SHP77 treated with DMSO at 0.1 percent for 48 hours (cell line): ENCODE data around the gene AP1G2.

Source experiments
- DNase-seq: peaks from one replicate; lab custom pipeline; 2025; lab: John Stamatoyannopoulos, UW

Gene AP1G2

GRCh38 chr14:23513818-23514643, 53.6 kb downstream of the AP1G2 start:
- no peak for DNase-seq

- peak; percentile 33 for DNase-seq
Observed at GRCh38 chr14:23513005-23513817, 54.4 kb downstream of the AP1G2 start.

DNA sequence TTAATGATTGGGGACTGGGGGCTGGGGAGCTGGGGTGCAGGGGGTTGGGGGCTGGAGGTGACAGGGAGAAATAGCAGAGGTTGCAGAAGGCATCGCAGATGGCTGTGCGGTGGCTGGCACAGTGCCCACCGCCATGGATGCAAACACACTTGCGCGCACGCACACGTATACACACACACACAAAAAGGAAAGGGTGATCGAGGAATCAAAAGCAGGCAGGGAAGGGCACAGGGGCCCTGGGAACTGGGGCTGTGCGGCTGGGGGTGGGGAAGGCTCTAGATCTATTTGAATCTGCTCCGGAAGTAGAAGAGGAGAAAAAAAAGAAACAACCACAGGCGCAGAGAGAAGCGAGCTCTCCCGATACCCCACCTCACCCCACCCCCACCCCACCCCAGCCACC, 55.4 kb downstream of the AP1G2 start:
- peak; percentile 45 for DNase-seq
